SJSA1 (cell line): Measurements from ENCODE around the gene DCX. TPM values are rescaled to one million over a fixed set of nuclear protein-coding genes. Genes with fewer than 3 reads are reported as not detected.
A peak's percentile ranks its signal among the peaks of the same experiment; 100 is the strongest.

Experiments
- DNase-seq, 2 experiments: peaks; one replicate each; pipeline ENCODE4 v3.0.0-alpha.2; 2015 to 2020; ENCODE audit warnings: low spot score in 2 of 2, low read depth in 1 of 2
- H3K27ac ChIP-seq: fragments of 250-450 bp; sonication (Bioruptor Pico); 2 replicates; pipeline ENCODE4 v1.5.1; 2020; ENCODE audit warnings: mild to moderate bottlenecking, moderate library complexity
- H3K27me3 ChIP-seq: fragments of 250-450 bp; sonication (Bioruptor Pico); replicated peaks from 2 replicates; pipeline ENCODE4 v1.5.1; 2020; ENCODE audit warnings: mild to moderate bottlenecking, moderate library complexity
- H3K36me3 ChIP-seq: fragments of 250-450 bp; sonication (Bioruptor Pico); 2 replicates; pipeline ENCODE4 v1.5.1; 2020; ENCODE audit warnings: mild to moderate bottlenecking
- H3K4me1 ChIP-seq: fragments of 250-450 bp; sonication (Bioruptor Pico); replicated peaks from 2 replicates; pipeline ENCODE4 v1.6.1; 2021; ENCODE audit warnings: mild to moderate bottlenecking
- H3K4me3 ChIP-seq: fragments of 250-450 bp; sonication (Bioruptor Pico); 2 replicates; pipeline ENCODE4 v1.5.1; 2020; ENCODE audit warnings: mild to moderate bottlenecking
- H3K9me3 ChIP-seq: fragments of 250-450 bp; sonication (Bioruptor Pico); replicated peaks from 2 replicates; pipeline ENCODE4 v1.5.1; 2020; ENCODE audit warnings: mild to moderate bottlenecking
- total RNA-seq: library from RNA; depleted of rRNA; stranded (reverse); fragments of >200 nt; shearing (Covaris generic); gene quantifications from 2 replicates; pipeline ENCODE4 v1.2.3, GENCODE V29; 2014; rRNA removed

Gene DCX
- total RNA-seq = not detected in 2 replicates

GRCh38 chrX:111411983-111412382 lies at the start of gene DCX:
Gene DCX, minus strand, starts transcription at chrX:111412192. Its CDS starts 1,794 bp downstream, at chrX:111410398.
- H3K4me3 ChIP-seq = no peak within 1 kb of the TSS
- no peak within 1 kb of the TSS for H3K27ac ChIP-seq
- H3K36me3 ChIP-seq = no peaks in the 10 kb centered on the region
- H3K4me1 ChIP-seq = no peaks in the 10 kb centered on the region
- H3K27me3 ChIP-seq = no peaks in the 10 kb centered on the region
- no peak for DNase-seq
- H3K9me3 ChIP-seq = no peaks in the 10 kb centered on the region

- no peak overlapping the region for H3K4me3 ChIP-seq
- H3K9me3 ChIP-seq = no peaks in the 10 kb centered on the region
- no peak overlapping the region for H3K27ac ChIP-seq
- no peaks in the 10 kb centered on the region for H3K27me3 ChIP-seq
- H3K4me1 ChIP-seq = no peaks in the 10 kb centered on the region
- H3K36me3 ChIP-seq = no peaks in the 10 kb centered on the region
- DNase-seq = no peak
Measured at GRCh38 chrX:111460607-111461006, 48.6 kb upstream of the DCX start.

DNA sequence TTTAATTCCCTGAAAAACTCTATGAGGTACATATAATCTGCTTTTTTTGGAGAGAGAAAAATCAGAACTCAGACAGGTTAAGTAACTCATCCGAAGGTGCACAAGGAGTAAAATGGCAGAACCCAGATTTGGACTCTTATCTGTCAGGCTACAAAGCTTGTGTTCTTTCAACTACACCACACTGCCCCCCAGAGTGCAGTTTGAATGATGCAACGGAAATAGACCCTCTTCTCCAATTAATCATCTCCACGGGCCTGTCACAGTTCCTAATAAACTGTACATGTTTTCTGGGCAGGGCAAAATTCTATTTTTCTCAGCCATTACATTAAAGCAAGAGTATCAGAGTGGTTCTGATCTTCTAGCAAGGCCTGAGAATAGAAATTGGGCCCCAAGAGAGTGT lies 35.3 kb upstream of the DCX start:
- Histone ChIP-seq H3K36me3 (no peaks in the 10 kb centered on the region), H3K9me3 (no peaks in the 10 kb centered on the region), H3K4me3 (no peak overlapping the region), H3K27ac (no peak overlapping the region), H3K27me3 (no peaks in the 10 kb centered on the region), H3K4me1 (no peaks in the 10 kb centered on the region)
- DNase-seq = no peak

DNA sequence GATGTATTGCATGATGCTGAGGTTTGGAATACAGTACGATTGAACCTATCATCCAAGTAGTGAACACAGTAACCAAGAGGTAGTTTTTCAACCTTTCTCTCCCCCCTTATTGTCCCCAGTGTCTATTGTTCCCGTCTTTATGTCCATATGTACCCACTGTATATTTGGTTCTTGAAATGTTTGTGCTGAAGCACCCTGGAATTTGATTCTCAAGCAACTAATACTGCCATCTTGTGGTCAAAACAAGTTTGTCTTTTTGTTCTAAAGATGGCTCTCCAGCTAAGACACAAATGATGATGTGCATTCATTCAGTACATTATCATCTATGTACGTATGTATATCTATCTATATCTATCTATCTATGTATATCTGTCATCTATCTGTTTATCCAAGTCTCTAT lies 33.5 kb upstream of the DCX start:
- Histone ChIP-seq H3K9me3 (no peaks in the 10 kb centered on the region), H3K27me3 (no peaks in the 10 kb centered on the region), H3K36me3 (no peaks in the 10 kb centered on the region), H3K4me1 (no peaks in the 10 kb centered on the region), H3K4me3 (no peak overlapping the region), H3K27ac (no peak overlapping the region)
- peak in 1 of 2 experiments; percentile 9 for DNase-seq

DNA sequence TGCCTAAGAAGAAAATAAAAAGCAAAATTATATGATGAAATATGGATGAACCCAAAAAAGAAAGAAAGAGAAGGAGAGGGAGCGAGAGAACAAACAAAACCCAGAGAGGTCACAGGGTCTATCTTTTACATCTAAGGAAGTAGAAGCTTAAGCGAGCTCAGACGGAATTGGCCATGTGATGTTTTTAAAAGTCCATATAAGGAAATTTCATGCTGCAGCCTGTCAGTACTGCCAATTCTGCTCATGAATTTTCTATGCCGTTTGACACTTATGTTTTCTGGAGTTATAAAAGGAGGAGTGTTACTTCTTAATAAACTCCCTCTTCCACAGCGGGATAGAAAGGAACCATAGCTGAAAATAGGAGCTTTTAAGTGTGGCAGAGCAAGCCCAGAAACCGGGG lies 32.9 kb upstream of the DCX start:
- Histone ChIP-seq H3K4me1 (no peaks in the 10 kb centered on the region), H3K27ac (no peak overlapping the region), H3K27me3 (no peaks in the 10 kb centered on the region), H3K4me3 (no peak overlapping the region), H3K9me3 (no peaks in the 10 kb centered on the region), H3K36me3 (no peaks in the 10 kb centered on the region)
- DNase-seq = no peak

GRCh38 chrX:111443946-111444345 lies 32.0 kb upstream of the DCX start:
- no peaks in the 10 kb centered on the region for H3K4me1 ChIP-seq
- no peaks in the 10 kb centered on the region for H3K36me3 ChIP-seq
- no peak overlapping the region for H3K27ac ChIP-seq

GRCh38 chrX:111442791-111443190 lies 30.8 kb upstream of the DCX start:
- Histone ChIP-seq H3K27ac (no peak overlapping the region), H3K27me3 (no peaks in the 10 kb centered on the region), H3K4me1 (no peaks in the 10 kb centered on the region), H3K36me3 (no peaks in the 10 kb centered on the region), H3K9me3 (no peaks in the 10 kb centered on the region), H3K4me3 (no peak overlapping the region)
- DNase-seq = no peak

More at GRCh38 chrX:111443946-111444345, 32.0 kb upstream of the DCX start:
- no peaks in the 10 kb centered on the region for H3K27me3 ChIP-seq
- DNase-seq = no peak
- H3K9me3 ChIP-seq = no peaks in the 10 kb centered on the region
- no peak overlapping the region for H3K4me3 ChIP-seq

- no peak for DNase-seq
- Histone ChIP-seq H3K4me1 (no peaks in the 10 kb centered on the region), H3K4me3 (no peak overlapping the region), H3K27me3 (no peaks in the 10 kb centered on the region), H3K9me3 (no peaks in the 10 kb centered on the region), H3K36me3 (no peaks in the 10 kb centered on the region), H3K27ac (no peak overlapping the region)
Measured at GRCh38 chrX:111435469-111435868, 23.5 kb upstream of the DCX start.

DNA sequence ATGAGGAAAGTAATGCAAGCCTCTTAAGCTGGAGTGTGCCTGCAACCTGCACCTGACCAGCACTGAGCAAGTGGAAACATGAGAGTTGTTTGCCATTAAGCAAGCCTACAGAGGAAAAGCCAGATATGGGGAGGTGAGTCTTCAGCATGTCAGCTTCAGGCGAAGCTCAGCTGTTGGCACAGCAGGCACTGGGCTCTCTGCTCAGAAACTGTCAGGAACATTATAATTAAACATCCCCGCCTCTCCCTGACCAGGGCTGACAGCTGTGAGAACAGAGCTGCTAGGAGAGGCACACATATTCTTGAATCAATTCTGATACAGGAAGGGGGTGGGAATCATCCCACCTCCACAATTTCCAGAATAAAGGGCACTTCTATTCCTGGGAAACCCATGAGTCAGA lies 19.0 kb upstream of the DCX start:
- no peaks in the 10 kb centered on the region for H3K9me3 ChIP-seq
- DNase-seq = no peak
- H3K27me3 ChIP-seq = no peaks in the 10 kb centered on the region
- no peaks in the 10 kb centered on the region for H3K4me1 ChIP-seq
- no peak overlapping the region for H3K27ac ChIP-seq
- H3K36me3 ChIP-seq = no peaks in the 10 kb centered on the region
- no peak overlapping the region for H3K4me3 ChIP-seq

GRCh38 chrX:111411557-111411956 lies 435 bp downstream of the DCX start:
- DNase-seq = no peak
- Histone ChIP-seq H3K9me3 (no peaks in the 10 kb centered on the region), H3K4me3 (no peak overlapping the region), H3K36me3 (no peaks in the 10 kb centered on the region), H3K4me1 (no peaks in the 10 kb centered on the region), H3K27ac (no peak overlapping the region), H3K27me3 (no peaks in the 10 kb centered on the region)

DNA sequence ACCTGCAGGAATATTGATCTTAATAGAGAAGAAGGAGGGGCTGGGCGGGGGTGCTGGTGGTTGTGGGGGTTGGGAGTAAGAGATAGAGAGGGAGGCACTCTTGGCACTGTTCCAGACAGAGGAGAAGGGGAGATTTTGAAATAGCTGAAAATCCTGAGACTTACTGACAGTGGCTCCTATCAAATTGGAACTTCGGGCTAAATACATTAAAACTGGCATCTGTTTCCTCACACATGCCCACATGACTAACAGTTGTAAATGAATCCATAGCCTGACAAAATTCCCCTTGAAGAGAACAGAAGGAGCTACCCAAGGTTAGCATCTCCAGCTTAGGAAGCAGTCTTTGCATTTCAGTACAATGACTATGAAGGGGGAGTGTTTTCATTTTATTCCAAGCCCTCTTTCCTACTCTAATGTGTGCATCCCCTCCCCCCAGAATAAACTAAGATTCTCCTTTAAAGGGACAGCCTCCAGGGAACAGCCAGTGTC lies 1.4 kb downstream of the DCX start:
- no peak for DNase-seq
- no peaks in the 10 kb centered on the region for H3K36me3 ChIP-seq

GRCh38 chrX:111409326-111409725 lies 2.7 kb downstream of the DCX start:
- no peak for DNase-seq
- no peak overlapping the region for H3K4me3 ChIP-seq
- no peak overlapping the region for H3K27ac ChIP-seq
- no peaks in the 10 kb centered on the region for H3K36me3 ChIP-seq
- no peaks in the 10 kb centered on the region for H3K9me3 ChIP-seq
- H3K27me3 ChIP-seq = no peaks in the 10 kb centered on the region
- H3K4me1 ChIP-seq = no peaks in the 10 kb centered on the region

More for the DNA sequence above, 1.4 kb downstream of the DCX start:
- Histone ChIP-seq H3K4me3 (no peak overlapping the region), H3K27me3 (no peaks in the 10 kb centered on the region), H3K4me1 (no peaks in the 10 kb centered on the region), H3K27ac (no peak overlapping the region), H3K9me3 (no peaks in the 10 kb centered on the region)

DNA sequence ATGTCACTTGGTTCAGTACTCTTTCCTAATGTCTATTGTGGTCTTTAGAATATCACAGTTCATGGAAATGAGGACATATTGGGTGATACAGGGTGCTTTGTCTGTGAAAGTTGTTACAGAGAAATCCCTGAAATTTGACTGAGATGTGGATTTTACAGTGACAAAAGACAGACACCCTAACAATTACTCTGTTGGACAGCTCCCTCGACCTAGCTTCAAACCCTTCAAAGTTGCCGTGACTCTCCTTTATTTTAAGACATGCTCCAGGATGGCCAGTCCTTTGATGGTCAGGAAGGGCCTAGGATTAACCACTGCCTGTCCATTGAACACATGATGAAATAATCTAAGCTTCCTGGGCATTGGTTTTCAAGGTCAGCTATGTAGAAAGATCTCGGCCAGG lies 4.0 kb downstream of the DCX start:
- Histone ChIP-seq H3K27me3 (no peaks in the 10 kb centered on the region), H3K4me1 (no peaks in the 10 kb centered on the region), H3K27ac (no peak overlapping the region), H3K9me3 (no peaks in the 10 kb centered on the region), H3K4me3 (no peak overlapping the region), H3K36me3 (no peaks in the 10 kb centered on the region)
- no peak for DNase-seq

GRCh38 chrX:111402344-111402743 lies 9.6 kb downstream of the DCX start:
- Histone ChIP-seq H3K27me3 (no peaks in the 10 kb centered on the region), H3K4me1 (no peaks in the 10 kb centered on the region), H3K9me3 (no peaks in the 10 kb centered on the region), H3K27ac (no peak overlapping the region), H3K4me3 (no peak overlapping the region), H3K36me3 (no peaks in the 10 kb centered on the region)
- DNase-seq = no peak

DNA sequence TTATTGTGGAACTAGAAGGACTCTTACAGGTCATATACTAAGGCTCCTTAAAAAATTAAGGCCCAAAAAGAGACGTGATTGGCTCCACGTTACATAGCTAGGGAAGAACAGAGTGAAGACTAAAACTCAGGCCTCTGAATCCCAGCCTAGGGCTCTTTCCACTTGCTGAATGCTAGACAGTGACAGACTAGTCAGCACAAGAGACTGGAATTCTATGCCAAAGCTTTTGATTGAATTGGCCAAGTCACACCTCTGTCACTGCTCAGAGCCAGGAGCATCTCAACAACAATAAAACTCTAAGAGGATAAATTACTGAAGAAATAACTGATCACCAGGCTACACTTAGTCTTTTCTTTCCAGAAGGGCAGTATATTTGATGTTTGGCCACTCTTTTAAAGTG lies 16.8 kb downstream of the DCX start:
- no peak overlapping the region for H3K4me3 ChIP-seq
- no peaks in the 10 kb centered on the region for H3K27me3 ChIP-seq
- no peak overlapping the region for H3K27ac ChIP-seq
- H3K9me3 ChIP-seq = no peaks in the 10 kb centered on the region
- no peaks in the 10 kb centered on the region for H3K4me1 ChIP-seq
- no peaks in the 10 kb centered on the region for H3K36me3 ChIP-seq
- no peak for DNase-seq
